HG03521 (cell line): ENCODE data around the gene PRSS33.

Experiments used
- ATAC-seq: cut with Tn5 transposase; IDR thresholded peaks from one replicate; pipeline ENCODE4 v1.9.1; 2021; ENCODE audit warnings: mild to moderate bottlenecking, moderate library complexity; ENCODE audit not compliant: unreplicated experiment

The PRSS33 gene

DNA sequence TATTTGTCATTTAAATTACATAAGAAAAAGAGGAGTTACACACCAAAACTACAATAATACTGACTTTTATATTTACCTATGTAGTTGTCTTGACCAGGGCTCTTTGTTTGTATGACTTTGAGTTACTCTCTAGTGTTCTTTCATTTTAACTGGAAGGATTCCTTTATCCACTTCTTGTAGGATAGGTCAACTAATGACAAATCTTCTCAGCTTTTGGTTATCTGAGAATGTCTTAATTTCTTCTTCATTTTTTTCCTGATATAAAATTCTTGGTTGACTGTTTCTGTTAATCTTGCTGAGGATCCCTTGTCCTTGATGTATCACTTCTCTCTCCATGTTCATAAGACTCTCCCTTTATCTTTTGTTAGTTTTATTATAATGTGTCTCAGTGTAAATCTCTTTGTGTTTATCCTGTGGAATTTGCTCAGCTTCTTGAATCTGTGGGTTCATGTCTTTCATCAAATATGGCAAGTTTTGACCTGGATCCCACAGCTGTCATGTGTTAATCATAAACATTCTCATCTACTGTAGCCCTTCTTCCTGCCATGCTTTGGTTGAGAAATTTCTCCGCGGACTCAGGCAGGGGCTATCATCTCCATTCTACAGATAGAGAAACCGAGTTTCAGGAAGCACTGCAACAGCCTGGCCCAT lies 16.3 kb upstream of the PRSS33 start:
- ATAC-seq = no peak

DNA sequence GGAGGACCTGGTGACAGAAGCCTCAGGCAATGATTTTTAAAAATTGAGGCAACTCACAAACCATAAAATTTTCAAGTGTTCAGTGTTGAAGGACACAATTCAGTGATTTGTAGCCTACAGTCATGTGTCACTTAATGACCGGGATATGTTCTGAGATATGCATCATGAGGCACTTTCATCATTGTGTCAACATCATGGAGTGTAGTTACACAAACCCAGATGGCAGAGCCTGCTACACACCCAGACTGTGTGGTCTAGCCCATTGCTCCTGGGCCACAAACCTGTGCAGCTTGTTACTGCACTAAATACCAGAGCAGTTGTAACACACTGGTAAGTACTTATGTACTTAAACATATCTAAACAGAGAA lies 12.5 kb upstream of the PRSS33 start:
- ATAC-seq = no peak

DNA sequence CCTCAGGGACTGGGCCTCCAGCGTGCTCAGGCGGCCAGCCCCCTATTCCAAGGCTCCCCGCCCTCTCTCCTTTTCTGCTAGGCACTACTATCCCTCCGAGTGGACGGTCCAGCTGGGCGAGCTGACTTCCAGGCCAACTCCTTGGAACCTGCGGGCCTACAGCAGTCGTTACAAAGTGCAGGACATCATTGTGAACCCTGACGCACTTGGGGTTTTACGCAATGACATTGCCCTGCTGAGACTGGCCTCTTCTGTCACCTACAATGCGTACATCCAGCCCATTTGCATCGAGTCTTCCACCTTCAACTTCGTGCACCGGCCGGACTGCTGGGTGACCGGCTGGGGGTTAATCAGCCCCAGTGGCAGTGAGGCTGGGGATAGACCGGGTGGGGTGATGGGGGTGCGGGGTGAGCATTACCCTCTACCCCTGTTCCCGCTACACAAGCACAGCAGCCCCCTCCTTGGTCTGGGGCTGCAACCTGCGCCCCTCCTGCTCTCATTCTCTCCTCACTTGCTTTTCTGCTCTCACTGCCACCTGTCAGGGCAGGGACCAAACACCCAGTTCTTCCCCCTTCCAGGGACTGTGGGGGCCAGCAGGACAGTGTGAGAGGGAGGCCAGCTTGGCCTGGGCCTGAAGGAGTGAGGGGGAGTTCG lies 12.0 kb upstream of the PRSS33 start:
- ATAC-seq = no peak

DNA sequence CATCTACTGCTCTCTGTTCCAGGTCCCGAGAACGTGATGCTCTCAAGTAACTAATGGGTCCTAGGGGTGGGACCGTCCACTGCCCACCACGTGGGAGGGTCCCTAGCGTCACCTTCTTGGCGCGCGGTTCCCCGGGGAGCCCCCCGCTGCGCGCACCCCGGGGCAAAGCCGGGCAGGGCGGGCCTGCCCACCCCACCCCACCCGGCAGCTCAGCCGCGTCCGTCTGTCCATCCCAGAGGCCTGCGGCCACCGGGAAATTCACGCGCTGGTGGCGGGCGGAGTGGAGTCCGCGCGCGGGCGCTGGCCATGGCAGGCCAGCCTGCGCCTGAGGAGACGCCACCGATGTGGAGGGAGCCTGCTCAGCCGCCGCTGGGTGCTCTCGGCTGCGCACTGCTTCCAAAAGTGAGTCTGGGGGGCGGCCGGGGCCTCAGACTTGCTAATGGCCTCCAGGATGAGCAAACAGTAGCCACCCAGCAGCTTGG lies 11.4 kb upstream of the PRSS33 start:
- ATAC-seq = no peak

DNA sequence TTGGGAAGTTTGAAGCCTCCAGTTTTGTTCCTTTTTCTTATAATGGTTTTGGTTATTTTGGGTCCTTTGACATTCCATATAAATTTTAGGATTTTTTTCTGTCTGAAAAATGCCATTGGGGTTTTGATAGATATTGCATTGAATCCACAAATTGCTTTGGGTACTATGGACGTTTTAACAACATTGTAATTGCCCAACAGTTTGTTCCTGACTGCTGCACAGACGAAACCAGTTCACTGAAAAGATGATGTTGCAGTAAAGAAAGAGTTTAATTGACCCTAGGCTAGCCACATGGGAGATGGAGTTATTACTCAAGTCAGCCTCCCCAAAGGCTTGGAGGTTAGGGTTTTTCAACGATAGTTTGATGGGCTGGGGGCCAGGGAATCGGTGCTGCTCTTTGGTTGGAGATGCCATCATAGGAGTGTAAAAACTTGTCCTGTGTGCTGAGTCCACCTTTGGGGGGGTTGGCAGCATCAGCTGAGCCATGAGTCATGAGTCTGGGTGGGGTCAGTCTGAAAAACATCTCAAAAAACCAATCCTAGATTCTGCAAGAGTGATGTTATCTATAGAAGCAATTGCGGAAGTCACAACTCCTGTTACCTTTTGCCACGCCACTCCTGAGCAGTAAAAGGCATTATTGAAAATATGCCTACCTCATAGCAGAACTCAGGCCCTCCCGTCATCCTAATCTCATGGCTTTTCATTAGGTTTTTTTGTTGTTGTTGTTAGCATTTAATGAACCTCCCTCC lies 8.2 kb upstream of the PRSS33 start:
- no peak for ATAC-seq

DNA sequence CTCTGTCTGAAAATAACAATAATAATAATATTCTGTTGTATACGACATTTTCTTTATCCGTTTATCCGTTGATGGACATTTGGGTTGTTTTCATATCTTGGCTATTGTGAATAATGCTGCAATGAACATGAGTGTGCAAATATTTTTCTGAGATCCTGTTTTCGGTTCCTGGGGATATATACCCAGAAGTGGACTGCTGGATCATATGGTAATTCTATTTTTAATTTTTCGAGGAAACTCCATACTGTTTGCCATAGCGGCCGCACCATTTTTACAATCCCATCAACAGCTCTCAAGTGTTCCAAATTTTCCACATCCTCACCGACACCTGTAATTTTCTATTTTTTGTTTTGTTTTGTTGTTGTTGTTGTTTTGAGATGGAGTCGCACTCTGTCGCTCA lies 5.6 kb upstream of the PRSS33 start:
- ATAC-seq = no peak

DNA sequence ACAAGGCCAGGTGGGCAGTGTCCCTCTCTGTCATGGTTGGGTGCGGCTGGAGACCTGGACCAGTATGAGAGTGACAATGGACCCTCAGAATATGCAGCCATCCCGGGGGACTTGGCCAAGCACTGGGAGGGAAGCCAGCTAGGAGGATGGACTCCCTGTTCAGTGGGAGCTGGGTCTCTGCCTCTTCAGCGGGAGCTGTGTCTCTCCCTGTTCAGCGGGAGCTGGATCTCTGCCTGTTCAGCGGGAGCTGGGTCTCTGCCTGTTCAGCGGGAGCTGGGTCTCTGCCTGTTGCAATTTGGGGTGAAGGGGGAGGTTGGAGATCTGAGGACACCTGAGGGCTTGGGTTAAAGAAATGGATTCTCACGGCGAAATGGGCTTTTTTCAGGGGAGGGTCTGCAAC lies 3.8 kb upstream of the PRSS33 start:
- no peak for ATAC-seq

DNA sequence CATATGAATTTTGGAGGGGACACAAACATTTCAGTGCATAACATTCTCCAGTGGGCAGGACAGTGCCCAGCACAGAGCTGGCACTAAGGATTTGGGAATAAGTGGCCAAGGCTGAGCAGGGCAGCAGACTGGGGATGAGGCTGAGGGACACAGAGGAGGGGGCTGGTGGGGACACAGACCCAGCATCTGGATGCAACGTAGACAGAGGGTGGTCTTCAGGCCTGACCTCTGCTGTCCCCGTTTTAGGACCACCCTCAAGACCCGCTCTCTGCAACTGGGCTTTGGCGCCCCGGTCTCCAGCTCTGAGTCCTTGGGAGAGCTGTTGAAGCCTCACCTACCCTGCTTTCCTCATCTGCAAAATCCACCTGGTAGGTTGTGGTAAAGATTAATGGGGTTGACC lies 3.3 kb upstream of the PRSS33 start:
- no peak for ATAC-seq

DNA sequence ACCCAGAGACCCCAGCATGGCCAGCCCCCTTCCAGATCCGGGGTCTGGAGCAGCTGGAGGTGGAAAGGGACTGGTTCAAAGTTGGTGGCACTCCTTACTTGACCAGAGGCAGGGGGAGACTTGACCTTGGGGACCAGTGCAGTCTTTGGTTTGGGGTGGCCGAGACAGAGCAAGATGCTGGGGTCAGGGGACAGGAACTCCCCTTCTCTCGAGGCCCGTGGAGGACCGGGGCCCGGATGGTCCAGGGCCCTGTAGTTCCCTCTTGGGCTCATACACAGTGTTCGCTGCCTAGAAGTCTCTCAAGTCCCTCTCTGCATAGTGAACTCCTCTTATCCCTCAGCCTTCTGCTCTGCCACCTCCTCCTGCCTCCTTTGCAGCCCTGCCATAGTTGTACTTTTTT lies 601 bp upstream of the PRSS33 start:
- ATAC-seq = no peak

DNA sequence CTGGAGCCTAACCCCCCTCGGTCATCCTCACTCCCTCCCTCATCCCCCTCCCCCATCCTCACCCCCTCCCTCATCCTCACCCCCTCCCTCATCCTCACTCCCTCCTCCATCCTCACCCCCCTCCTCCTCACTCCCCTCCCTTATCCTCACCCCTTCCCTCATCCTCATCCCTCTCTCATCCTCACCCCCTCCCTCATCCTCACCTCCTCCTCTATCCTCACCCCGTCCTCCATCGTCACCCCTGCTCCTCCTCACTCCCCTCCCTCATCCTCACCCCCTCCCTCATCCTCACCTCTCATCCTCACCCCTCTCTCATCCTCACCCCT lies 571 bp downstream of the PRSS33 start:
- ATAC-seq = no peak

DNA sequence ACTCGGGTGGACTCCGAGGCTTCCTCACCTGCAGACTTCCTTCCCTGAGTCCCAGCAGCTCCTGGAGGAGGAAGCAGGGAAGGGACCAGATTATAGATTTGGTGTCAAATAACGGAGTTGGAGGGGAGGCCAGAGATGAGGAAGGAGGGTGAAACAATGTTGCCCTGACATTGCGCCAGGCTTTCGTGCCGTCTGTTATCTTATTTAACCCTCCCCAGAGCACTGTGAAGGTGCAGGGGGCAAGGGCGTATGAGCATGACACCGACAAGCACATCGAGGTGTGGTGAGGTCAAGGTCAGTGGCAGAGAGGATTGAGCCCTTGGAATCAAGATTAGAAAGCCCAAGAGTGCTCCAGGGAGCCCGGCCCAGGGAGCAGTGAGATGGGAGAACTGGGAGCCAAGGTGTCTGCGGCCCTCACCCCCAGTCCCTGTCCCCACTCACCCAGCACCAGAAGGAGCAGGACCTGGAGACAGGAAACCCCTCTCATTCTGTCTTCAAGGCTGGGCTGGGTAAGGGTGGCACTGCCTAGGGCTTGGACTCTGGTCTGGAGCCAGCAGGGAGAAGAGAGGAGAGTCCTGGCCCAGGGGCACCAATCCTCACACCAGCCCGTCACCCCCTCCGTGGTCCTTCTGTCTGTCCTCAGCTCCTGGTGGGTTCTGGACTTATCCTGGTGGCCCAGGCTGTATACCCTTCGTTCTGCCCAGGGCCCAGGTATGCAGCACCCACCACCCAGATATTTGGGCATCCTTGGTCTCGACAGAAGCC lies 1.1 kb downstream of the PRSS33 start:
- ATAC-seq = no peak

DNA sequence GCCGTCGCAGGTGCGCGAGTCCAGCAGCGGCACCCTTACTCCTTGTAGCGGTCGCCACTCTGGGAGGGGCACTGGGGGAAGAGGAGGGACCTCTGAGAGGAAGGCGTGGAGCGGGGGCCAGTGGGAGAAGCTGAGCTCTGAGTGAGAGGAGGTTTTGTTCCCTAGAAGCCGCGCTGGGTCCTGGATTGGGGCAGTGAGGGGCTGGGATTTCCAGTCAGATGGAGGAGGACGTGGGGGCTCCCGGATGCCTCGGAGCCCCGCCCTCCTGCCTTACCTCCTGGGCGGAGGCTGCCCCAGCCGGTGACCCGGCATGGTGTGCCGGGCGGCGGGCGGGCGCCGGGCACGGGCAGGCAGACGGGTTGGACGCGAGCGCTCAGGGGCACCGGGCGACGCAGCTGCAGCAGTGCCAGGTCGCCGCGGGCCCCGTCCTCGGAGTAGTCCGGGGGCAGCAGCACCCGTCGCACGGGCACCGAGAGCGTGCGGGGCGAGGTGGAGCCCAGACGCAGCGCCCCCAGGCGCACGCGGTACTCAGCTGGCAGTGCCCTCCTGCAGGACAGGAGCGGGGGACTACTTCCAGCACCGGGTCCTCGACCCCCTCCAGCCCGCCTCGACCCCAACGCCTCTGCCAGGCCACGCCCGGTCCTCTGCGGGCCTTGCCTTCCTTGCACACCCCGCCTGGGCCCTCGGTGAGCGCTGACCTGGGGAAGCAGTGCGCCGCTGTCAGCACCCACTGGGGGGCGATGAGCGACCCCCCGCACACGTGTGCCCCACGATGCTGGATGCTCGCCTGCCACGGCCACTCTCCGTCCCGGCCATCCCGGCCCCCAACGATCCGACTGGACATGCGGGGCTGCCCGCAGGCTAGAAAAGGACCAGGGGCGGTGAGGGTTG lies 2.0 kb downstream of the PRSS33 start:
- no peak for ATAC-seq

DNA sequence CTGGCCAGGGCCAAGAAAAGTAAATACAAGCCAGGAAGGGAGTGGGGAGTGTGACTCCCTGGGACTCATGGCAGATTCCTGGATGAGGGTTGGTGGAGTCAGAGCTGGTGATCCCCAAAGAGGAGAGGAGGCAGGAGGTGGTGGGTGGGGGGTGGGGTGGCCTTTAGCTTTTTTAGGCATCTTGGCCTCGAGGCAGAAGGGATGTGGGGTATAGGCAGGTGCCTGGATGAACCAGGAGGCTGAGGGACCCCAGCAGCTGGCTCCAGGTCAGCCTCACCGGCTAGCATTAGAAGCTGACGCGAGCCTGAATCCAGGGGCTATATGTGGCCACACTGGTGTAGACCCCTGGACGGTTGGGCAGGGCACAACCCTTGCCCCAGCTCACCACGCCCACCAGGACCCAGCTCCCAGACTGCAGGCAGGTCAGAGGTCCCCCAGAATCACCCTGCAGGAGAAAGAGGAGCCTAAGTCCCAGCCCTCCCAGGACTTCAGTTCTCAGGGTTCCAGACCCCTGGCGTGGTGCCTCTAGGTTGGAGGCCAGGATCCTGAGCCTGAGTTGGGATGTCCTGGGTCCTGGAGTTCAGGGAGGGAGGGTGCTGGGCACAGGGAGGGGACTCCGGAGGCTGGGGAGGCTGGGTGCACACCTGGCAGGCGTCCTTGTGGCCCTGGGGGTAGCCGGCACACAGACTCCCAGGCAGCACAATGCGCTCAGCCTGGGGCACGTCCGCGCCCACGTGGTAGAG lies 2.8 kb downstream of the PRSS33 start:
- ATAC-seq = no peak

DNA sequence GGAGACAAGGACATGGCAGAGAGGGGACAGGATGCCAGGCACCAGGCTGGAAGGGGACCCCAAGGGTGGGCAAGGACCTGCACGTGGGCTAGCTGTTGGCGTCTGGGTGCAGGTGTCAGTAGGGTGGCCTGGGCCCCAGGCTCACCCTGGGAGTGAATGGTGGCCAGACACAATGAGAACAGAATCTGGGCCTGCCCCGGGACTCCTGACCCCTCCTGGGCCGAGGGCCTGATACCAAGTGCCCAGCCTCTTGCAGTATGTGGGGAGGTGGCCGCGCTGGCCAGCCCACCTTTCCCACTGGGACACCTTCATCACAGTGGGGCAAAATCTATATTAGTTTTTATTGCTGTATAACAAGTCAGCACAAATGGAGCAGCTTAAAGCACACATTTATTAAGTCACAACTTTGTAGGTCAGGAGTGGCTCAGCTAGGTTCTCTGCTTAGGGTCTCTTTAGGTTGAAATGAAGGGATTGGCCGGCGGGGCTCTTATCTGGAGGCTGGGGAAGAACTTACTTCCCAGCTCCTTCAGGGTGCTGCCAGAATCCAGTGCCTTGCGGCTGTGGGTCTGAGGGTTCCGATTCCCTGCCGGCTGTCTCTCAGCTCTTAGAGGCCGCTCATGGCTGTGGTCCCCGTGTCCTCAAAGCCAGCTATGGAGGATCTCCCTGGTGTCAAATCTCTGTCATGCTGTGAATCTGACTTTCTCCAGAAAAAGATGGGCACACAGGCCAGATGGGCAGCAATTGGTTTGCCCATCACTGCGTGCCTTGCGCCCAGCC lies 3.6 kb downstream of the PRSS33 start:
- no peak for ATAC-seq

DNA sequence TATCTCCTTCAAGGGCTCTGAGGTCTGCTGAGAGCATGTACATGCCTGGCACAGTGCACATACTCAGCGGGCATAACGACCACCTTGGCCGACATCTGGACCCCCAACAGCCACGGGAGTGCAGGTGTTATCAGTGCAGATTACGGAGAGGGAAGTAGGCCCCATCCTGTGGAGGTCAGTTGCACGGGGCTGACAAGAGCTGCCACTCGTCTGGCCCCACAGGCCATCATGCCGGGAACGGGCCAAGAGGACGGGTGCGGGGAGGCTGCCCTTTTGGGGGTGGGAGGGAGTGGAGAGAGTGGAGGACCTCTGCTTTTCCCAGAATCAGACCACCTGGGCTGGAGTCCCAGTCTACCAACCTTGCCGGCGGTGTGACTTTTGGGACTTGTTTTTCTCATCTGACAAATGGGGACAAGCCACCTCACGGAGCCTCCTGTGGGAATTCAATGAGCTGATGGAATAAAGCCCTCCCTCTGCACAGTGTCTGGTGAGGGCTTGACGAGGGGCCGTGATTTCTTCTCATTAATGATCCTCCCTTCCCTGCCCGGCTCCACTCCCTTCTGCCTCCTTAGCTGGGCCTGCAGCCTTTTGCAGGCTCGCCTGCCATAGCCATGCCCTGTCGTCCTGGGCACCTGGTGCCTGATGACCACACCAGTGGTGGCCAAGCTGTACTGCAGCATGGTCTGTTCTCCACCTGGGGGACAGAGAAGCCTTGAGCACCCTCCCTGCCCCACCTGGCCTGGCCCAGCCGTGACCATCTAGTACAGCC lies 4.6 kb downstream of the PRSS33 start:
- no peak for ATAC-seq

DNA sequence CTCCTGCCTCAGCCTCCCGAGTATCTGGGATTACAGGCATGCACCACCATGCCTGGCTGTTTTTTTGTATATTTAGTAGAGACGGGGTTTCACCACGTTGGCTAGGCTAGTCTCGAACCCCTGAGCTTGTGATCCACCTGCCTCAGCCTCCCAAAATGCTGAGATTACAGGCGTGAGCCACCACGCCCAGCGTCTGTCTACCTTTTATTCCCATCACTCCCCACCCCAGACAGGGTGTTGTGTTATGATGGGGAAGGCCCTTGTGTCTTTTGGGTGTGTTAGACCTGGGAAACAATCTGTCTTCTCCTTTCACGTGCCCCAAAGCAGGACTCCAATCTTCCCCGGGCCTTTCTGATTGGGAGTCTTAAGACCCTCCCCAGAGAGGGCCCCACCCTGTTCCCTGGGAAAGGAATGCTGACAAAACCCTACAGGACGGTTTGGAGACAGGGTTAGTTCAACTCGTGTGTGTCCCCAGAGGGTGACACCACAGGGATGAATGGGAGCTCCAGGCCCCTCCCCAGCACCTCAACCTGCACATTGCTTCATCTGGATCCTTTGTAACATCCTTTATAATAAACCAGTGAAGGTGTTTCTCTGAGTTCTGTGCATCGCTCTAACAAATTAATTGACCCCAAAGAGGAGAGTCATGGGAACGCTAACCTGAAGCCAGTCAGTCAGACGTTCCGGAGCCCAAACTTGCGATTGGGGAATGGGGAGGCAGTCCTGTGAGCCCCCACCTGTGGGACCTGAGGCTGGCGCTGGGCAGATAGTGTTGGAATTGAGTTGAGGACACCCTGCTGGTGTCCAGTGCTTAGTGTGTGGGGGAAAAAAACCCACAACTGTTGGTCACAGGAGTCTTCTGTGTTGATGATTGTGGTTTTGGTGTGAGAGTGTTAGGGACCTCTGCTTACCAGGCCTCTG lies 7.1 kb downstream of the PRSS33 start:
- ATAC-seq = no peak

DNA sequence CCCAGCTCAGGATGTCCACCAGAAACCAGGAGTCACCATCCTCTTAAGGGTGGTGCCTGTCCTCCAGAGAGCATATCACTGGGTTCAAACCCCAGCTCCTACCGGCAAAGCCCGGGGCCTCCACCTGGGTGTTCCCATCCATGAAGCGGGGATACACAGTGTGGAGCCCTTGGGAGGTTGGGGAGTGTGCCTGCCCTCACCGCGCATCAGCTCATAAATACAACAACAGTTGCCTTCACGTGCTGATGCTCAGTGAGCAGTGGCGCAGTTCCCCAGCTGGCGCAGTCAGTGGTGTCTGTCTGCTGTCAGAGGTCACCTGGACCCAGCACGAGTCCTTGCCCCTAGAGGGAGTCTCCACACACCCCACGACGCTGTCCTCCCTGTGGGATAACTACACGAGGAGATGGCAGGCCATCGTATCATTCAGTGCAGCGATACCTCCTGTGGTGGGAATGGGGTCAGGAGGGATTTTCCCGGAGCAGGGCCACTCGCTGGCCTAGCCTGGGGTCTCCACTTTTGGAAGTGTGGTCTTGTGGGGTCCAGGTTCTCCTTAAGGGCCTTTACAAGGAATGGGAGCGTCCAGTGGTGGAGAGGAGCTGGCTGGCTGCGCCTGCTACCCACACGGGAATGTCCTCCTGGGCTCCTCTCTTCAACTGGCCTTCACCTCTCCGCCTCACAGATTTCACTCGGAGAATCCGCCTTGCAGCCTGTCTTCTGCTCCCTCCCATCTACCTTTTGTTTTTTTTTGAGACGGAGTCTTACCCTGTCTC lies 8.0 kb downstream of the PRSS33 start:
- ATAC-seq = no peak
